GM12875 (cell line): ENCODE data around the gene GAS7.

ENCODE experiments used
- H3K4me3 ChIP-seq: one replicate; pipeline ENCODE4 v1.5.1; 2011; ENCODE audit warnings: low read depth, low read length, control low read depth
- CTCF ChIP-seq: IDR thresholded peaks from 2 replicates; pipeline ENCODE4 v1.5.1; 2011; ENCODE audit warnings: low read depth, mild to moderate bottlenecking, control low read depth, inconsistent platforms, low read length, moderate library complexity, borderline replicate concordance; ENCODE audit not compliant: insufficient read depth

GAS7 gene

DNA sequence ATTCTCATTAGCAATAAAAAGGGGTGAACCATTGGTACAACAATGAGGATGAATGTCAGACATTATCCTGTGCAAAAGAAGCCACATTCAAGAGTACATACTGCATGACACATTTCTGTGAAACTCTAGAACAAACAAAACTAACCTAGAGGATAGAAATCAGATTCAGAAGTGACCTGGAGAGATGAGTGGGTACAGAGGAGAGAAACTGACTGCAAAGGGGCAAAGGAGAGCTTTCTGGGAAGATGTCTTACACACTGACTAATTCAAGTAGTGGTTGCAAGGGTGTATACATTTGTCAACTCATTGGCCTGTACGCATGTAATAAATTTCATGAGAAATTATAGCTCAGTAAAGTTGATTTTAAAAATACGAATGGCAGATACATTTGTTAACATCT, 115.6 kb downstream of the GAS7 start:
- no peak for TF ChIP-seq CTCF
- H3K4me3 ChIP-seq = no peak overlapping the region

- no peak overlapping the region for H3K4me3 ChIP-seq
- no peak for TF ChIP-seq CTCF
Observed at GRCh38 chr17:10081571-10082169, 116.7 kb downstream of the GAS7 start.

- no peak for TF ChIP-seq CTCF
- H3K4me3 ChIP-seq = no peak overlapping the region
Observed at GRCh38 chr17:10077561-10078299, 120.7 kb downstream of the GAS7 start.

GRCh38 chr17:10075919-10076318, 122.5 kb downstream of the GAS7 start:
- TF ChIP-seq CTCF = no peak
- H3K4me3 ChIP-seq = no peak overlapping the region

DNA sequence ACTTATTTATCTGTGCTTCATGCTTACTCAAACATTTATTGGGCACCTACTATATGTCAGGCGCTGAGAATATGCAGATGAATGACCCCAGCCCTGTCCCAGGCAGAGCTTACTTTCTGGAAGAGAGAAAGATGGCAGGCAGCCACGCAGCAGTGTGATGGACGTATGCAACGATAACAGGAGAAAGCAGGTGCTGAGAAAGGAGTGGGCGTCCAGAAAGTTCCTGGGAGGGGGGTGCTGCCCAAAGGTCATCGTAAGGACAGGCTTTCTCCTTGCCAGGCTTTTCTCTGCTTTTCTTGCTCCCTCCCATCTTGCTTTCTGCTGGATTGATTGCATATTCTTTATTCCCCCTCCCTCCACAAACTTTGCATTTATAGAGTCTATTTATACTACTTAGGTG, 124.5 kb downstream of the GAS7 start:
- H3K4me3 ChIP-seq = no peak overlapping the region
- no peak for TF ChIP-seq CTCF

GRCh38 chr17:10072556-10073425, 125.6 kb downstream of the GAS7 start:
- H3K4me3 ChIP-seq = no peak overlapping the region
- no peak for TF ChIP-seq CTCF
